GM10266 (cell line): ENCODE measurements around the gene TOR1A.

Source experiments
- DNase-seq: peaks from one replicate; pipeline ENCODE4 v3.0.0; 2012; ENCODE audit errors: extremely low spot score
- CTCF ChIP-seq: IDR thresholded peaks from 2 replicates; pipeline ENCODE4 v1.5.1; 2012; ENCODE audit warnings: mild to moderate bottlenecking, low read depth; ENCODE audit not compliant: control insufficient read depth, insufficient read depth; ENCODE audit errors: missing control alignments

Gene TOR1A

GRCh38 chr9:129775448-129775798 lies 48.5 kb downstream of the TOR1A start:
- no peak for TF ChIP-seq CTCF
- DNase-seq, result no peak

- no peak for DNase-seq
- no peak for TF ChIP-seq CTCF
Measured at GRCh38 chr9:129774791-129775447, 49.0 kb downstream of the TOR1A start.

GRCh38 chr9:129773262-129774048 lies 50.5 kb downstream of the TOR1A start:
- TF ChIP-seq CTCF, result no peak
- no peak for DNase-seq

- no peak for DNase-seq
Measured at GRCh38 chr9:129770741-129771140, 53.2 kb downstream of the TOR1A start.

GRCh38 chr9:129769669-129770068 lies 54.3 kb downstream of the TOR1A start:
- no peak for TF ChIP-seq CTCF

More at GRCh38 chr9:129770741-129771140, 53.2 kb downstream of the TOR1A start:
- TF ChIP-seq CTCF, result no peak

GRCh38 chr9:129768486-129768885 lies 55.5 kb downstream of the TOR1A start:
- no peak for DNase-seq
- no peak for TF ChIP-seq CTCF

More at GRCh38 chr9:129769669-129770068, 54.3 kb downstream of the TOR1A start:
- DNase-seq, result no peak

- no peak for TF ChIP-seq CTCF
- DNase-seq, result no peak
Measured at GRCh38 chr9:129765764-129766317, 58.1 kb downstream of the TOR1A start.
